HEK293T (cell line): ENCODE results near the gene MEIOSIN.

Source experiments
- CTCF ChIA-PET: fragments of 350-600 bp; formaldehyde crosslinking; extraction: SDS; loops from one replicate; lab custom pipeline; 2021; ENCODE audit warnings: antibody characterized with exemption, inconsistent platforms; lab: Yijun Ruan, JAX
- POLR2A ChIA-PET: fragments of 350-600 bp; formaldehyde crosslinking; extraction: SDS; loops from one replicate; lab custom pipeline; 2020; ENCODE audit warnings: antibody characterized with exemption, inconsistent platforms; lab: Yijun Ruan, JAX
- DNase-seq: peaks from one replicate; pipeline ENCODE4 v3.0.0; 2012; ENCODE audit warnings: mixed read lengths; ENCODE audit errors: extremely low spot score
- ARNT ChIP-seq: fragments of 450-650 bp; IDR thresholded peaks from 2 replicates; pipeline ENCODE4 v1.6.1; 2017; ENCODE audit warnings: mild to moderate bottlenecking
- BHLHE40 ChIP-seq: fragments of 450-650 bp; IDR thresholded peaks from 2 replicates; pipeline ENCODE4 v1.6.1; 2016; ENCODE audit warnings: mild to moderate bottlenecking, moderate library complexity, borderline replicate concordance
- CTBP1 ChIP-seq: fragments of 450-650 bp; IDR thresholded peaks from 2 replicates; pipeline ENCODE4 v1.6.1; 2016; ENCODE audit warnings: borderline replicate concordance
- ELF4 ChIP-seq: fragments of 450-650 bp; IDR thresholded peaks from 2 replicates; pipeline ENCODE4 v1.6.1; 2017; ENCODE audit warnings: antibody characterized with exemption
- FOXA1 ChIP-seq: fragments of 450-650 bp; IDR thresholded peaks from 2 replicates; pipeline ENCODE4 v1.6.1; 2016; ENCODE audit warnings: mild to moderate bottlenecking
- FOXK2 ChIP-seq: fragments of 450-650 bp; IDR thresholded peaks from 2 replicates; pipeline ENCODE4 v1.6.1; 2016; ENCODE audit warnings: mild to moderate bottlenecking
- FOXM1 ChIP-seq: fragments of 450-650 bp; IDR thresholded peaks from 2 replicates; pipeline ENCODE4 v1.6.1; 2017; ENCODE audit warnings: mild to moderate bottlenecking, borderline replicate concordance
- HDGF ChIP-seq: fragments of 450-650 bp; IDR thresholded peaks from 2 replicates; pipeline ENCODE4 v1.6.1; 2017; ENCODE audit warnings: antibody characterized with exemption, borderline replicate concordance
- L3MBTL2 ChIP-seq: fragments of 450-650 bp; conservative IDR thresholded peaks from 2 replicates; pipeline ENCODE4 v1.6.1; 2016; ENCODE audit warnings: mild to moderate bottlenecking
- LEF1 ChIP-seq: fragments of 450-650 bp; IDR thresholded peaks from 2 replicates; pipeline ENCODE4 v1.6.1; 2017; ENCODE audit warnings: mild to moderate bottlenecking, borderline replicate concordance
- NFRKB ChIP-seq: fragments of 450-650 bp; IDR thresholded peaks from 2 replicates; pipeline ENCODE4 v1.6.1; 2016; ENCODE audit warnings: mild to moderate bottlenecking, moderate library complexity
- PKNOX1 ChIP-seq: fragments of 450-650 bp; IDR thresholded peaks from 2 replicates; pipeline ENCODE4 v1.6.1; 2016
- SP1 ChIP-seq: fragments of 450-650 bp; IDR thresholded peaks from 2 replicates; pipeline ENCODE4 v1.6.1; 2017
- SUZ12 ChIP-seq: fragments of 450-650 bp; IDR thresholded peaks from 2 replicates; pipeline ENCODE4 v1.6.1; 2016; ENCODE audit warnings: mild to moderate bottlenecking
- TARDBP ChIP-seq: fragments of 450-650 bp; IDR thresholded peaks from 2 replicates; pipeline ENCODE4 v1.6.1; 2016
- ZNF384 ChIP-seq: fragments of 450-650 bp; IDR thresholded peaks from 2 replicates; pipeline ENCODE4 v1.6.1; 2016

MEIOSIN gene

GRCh38 chr19:45693106-45693788 lies 40.0 kb upstream of the MEIOSIN start:
- POLR2A ChIA-PET: interaction anchor here (0.6 to 4.6 kb wide), 18 partner anchors 9 to 511 kb away, joined by 3 to 64 read pairs (median 6); partner anchors contain the start of genes FBXO46, GIPR, SIX5 and SYMPK
- no peak for TF ChIP-seq SUZ12
- no peak for TF ChIP-seq NFRKB
- TF ChIP-seq CTBP1: no peak
- no peak for TF ChIP-seq HDGF
- TF ChIP-seq BHLHE40: no peak
- TF ChIP-seq SP1: no peak
- no peak for TF ChIP-seq TARDBP
- TF ChIP-seq FOXA1: no peak
- no peak for TF ChIP-seq ARNT
- CTCF ChIA-PET: interaction anchor here (0.6 to 3.4 kb wide), 14 partner anchors 9 to 205 kb away, joined by 3 to 17 read pairs (median 5); partner anchors contain the start of genes FBXO46 and SIX5
- DNase-seq: peak; percentile 75

GRCh38 chr19:45701676-45702075 lies 31.6 kb upstream of the MEIOSIN start:
- no peak for DNase-seq
- ChIA-PET POLR2A (interaction anchor here (0.9 kb wide), 1 partner anchor 9 kb away, joined by 5 read pairs; the partner anchor contains the start of gene QPCTL), CTCF (interaction anchor here (1.0 to 1.5 kb wide), 2 partner anchors 9 to 68 kb away, joined by 3 to 5 read pairs; partner anchors contain the start of genes QPCTL and SIX5)
- no peak for TF ChIP-seq ARNT
- no peak for TF ChIP-seq CTBP1
- TF ChIP-seq ELF4: no peak
- TF ChIP-seq LEF1: no peak
- no peak for TF ChIP-seq FOXM1
- no peak for TF ChIP-seq PKNOX1
- TF ChIP-seq FOXA1: no peak
- no peak for TF ChIP-seq ZNF384
- no peak for TF ChIP-seq FOXK2
- TF ChIP-seq L3MBTL2: no peak
- TF ChIP-seq HDGF: no peak

- TF ChIP-seq L3MBTL2: no peak
- no peak for TF ChIP-seq TARDBP
- TF ChIP-seq FOXM1: no peak
- no peak for TF ChIP-seq LEF1
- TF ChIP-seq FOXK2: no peak
- no peak for TF ChIP-seq SP1
- TF ChIP-seq CTBP1: no peak
- TF ChIP-seq FOXA1: no peak
- no peak for TF ChIP-seq ZNF384
- TF ChIP-seq BHLHE40: no peak
- no peak for TF ChIP-seq NFRKB
- no peak for TF ChIP-seq ELF4
- TF ChIP-seq SUZ12: no peak
- TF ChIP-seq PKNOX1: no peak
- CTCF ChIA-PET: no interaction called here
- POLR2A ChIA-PET: no interaction called here
- no peak for DNase-seq
Measured at GRCh38 chr19:45705115-45705514, 28.1 kb upstream of the MEIOSIN start.

GRCh38 chr19:45705710-45706415 lies 27.4 kb upstream of the MEIOSIN start:
- DNase-seq: no peak
- CTCF ChIA-PET: no interaction called here
- POLR2A ChIA-PET: interaction anchor here (1.3 kb wide), 1 partner anchor 11 kb away, joined by 4 read pairs; no protein-coding TSS in a partner anchor
- TF ChIP-seq TARDBP (no peak), SP1 (no peak), L3MBTL2 (no peak), PKNOX1 (no peak), HDGF (no peak), ARNT (no peak), NFRKB (no peak), CTBP1 (no peak), ELF4 (no peak), BHLHE40 (no peak)

- CTCF ChIA-PET: interaction anchor here (0.6 to 1.1 kb wide), 3 partner anchors 10 to 59 kb away, joined by 3 to 7 read pairs (median 5); partner anchors contain the start of genes QPCTL, SIX5 and SNRPD2
- no peak for TF ChIP-seq SP1
- TF ChIP-seq BHLHE40: no peak
- no peak for TF ChIP-seq SUZ12
- no peak for TF ChIP-seq FOXA1
- no peak for TF ChIP-seq L3MBTL2
- TF ChIP-seq FOXM1: no peak
- no peak for TF ChIP-seq TARDBP
- TF ChIP-seq ARNT: no peak
- TF ChIP-seq HDGF: no peak
- TF ChIP-seq CTBP1: no peak
- no peak for TF ChIP-seq ZNF384
- TF ChIP-seq PKNOX1: no peak
- TF ChIP-seq LEF1: no peak
- no peak for DNase-seq
- POLR2A ChIA-PET: interaction anchor here (2.4 kb wide), 1 partner anchor 18 kb away, joined by 13 read pairs; the partner anchor contains the start of gene QPCTL
Measured at GRCh38 chr19:45710356-45711130, 22.7 kb upstream of the MEIOSIN start.
